Tongue (tissue), 2 donors: Measurements from ENCODE around the gene CC2D1A. TPM values are rescaled to one million over a fixed set of nuclear protein-coding genes. Genes with fewer than 3 reads are reported as not detected.

Source experiments
- DNase-seq: peaks from one replicate; pipeline ENCODE4 v3.0.0-alpha.2; 2015
- total RNA-seq: library from RNA; depleted of rRNA; stranded (reverse); fragments of >200 nt; gene quantifications from one replicate; pipeline ENCODE4 v1.2.3, GENCODE V29; 2014

Gene CC2D1A
- 11.9 TPM for total RNA-seq

DNA sequence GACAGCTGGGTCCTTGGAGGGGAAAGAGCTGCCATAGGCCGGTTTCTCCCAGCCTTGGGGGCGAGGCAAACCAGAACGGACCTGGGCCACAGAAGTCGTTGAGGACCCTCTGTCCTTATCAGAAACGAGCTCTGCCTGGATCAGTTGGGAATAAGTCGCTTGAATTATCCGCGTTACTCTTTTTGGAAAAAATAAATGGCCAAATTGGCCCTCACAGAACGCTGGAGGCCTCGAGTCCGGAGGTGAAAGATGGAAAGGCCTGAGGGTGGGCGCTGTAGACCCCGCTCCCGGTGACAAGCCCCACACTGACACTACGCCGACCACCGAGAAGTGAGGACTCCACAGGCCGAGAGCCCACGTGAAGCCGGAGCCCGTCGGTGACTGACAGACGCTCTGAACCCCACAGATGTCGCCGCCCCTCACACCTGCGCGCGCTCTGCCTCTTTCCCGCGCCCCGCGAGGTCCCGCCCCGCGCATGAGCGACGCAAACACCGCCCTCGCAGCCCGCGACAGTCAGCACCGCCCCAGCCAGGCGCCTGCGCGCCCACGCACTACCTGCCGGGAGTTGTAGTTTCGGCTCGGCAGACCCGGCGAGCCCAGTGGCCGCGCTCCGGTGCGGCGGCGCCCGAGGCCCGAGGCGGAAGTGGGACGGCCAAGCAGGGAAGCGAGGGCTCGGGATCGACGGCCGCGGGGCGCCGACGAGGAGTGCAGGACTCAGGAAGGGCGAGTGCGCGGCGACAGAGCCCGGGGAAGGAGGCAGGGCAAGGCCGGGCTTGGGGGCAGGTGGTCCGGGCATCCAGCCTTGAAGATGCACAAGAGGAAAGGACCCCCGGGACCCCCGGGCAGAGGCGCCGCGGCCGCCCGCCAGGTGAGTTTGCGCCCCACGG lies at the start of gene CC2D1A, which contains the start of gene BRME1:
TSS of gene CC2D1A (plus strand) at position 568 of the 887 bp plus-strand sequence. CDS start at position 809, 241 bp downstream.
TSS of gene BRME1 (minus strand) at position 484 of the 887 bp plus-strand sequence. CDS start 1,225 bp downstream, outside the sequence.
- peak; percentile 95 for DNase-seq

DNA sequence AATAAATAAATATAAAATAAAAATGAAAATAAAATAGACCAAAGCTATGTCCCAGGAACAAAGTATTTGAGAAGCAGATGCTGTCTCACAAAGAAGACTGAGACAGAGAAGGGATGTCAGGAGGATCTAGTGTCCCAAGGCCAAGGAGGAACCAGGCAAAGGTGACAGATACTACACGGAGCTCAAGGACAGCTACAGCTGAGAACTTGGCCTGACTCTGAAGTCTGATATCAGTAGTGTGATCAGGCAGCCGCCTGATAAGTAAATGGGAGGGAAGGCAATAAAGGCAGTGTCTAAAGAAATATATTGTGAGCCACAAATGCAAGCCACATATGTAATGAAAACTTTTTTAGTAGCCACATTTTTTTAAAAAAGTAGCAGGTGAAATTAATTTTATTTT lies 49.5 kb upstream of the CC2D1A start:
- DNase-seq = no peak

GRCh38 chr19:13859361-13859880 lies 46.6 kb upstream of the CC2D1A start:
- peak; percentile 3 for DNase-seq

DNA sequence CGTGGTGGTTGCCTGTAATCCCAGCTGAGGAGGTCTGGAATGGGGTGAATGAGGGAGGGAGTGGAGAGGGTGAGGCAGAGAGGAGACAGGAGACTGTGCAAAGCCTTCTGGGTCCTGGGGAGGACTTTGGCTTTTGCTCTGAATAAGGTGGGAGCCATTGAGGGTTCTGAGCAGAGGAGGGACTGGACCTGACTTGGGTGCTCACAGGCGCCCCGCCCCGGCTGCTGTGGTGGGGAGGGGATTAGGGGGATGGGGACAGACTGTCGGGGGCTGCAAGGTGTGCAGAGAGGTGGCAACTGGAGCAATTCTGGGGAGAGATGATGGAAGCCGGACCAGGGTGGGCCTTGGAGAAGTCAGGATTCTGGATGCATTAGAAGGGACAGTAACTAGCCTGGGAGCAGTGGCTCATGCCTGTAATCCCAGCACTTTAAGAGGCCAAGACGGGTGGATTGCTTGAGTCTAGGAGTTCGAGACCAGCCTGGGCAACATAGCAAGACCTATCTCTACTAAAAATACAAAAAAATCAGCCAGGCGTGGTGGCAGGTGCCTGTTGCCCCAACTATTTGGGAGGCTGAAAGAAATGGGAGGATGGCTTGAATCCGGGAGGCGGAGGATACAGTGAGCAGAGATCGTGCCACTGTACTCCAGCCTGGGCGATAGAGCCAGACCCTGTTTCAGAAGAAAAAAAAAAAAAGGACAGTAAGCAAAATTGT lies 45.2 kb upstream of the CC2D1A start:
- DNase-seq = no peak

DNA sequence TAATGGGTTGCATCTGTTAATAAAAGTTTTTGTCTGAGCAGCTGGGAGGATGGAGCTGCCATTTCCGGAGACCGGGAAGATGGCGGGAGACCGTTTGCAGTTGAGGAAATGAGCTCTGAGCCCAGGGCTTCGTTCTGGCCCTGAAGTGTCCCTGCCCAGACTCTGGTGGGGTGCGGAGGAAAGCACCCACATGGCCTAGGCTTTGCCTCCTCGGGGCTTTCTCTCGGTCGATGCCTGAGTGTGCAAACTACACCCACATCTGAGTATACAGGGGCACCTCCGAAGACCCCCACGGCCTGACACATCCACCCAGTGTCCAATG lies 44.6 kb upstream of the CC2D1A start:
- DNase-seq = peak; percentile 31

DNA sequence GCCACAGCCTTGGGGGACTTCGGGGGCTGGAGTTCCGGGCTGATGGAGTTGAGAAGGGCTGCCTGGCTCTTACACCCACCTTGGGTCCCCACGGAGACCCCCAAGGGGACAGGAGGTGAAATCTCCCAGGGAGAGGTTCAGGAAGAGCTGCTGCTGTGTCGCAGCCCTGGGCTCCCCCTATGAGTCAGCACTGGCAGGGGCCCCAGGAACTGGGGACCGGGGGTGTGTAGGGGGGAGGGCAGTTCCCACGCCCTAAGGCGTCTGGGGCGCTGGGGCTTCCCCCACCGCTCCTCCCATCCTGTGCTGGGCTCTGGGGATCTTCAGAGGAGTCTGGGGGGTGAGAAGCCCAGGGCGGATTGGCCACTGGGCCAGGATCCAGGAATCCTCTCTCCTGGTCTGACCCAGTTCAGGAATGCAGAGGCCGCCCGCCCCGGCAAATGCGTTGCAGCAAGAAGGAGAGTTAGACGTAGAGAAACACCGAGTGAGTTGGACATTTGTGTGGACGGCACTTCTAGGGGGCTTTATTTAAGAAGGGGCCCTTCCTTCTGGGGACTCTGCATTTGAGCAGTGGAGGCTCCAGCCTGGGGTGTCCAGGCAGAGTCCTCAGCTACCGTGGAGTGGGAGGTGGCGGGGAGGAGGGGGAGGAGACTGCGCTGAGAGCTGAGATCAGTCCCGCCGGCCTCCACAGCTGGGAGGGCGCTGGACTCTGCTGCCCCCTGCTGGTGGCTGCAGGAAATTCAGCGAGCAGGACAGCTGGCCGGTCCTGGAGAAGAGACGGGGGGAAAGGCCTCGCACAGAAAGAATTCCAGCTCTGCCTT lies 44.1 kb upstream of the CC2D1A start:
- DNase-seq = peak; percentile 97

DNA sequence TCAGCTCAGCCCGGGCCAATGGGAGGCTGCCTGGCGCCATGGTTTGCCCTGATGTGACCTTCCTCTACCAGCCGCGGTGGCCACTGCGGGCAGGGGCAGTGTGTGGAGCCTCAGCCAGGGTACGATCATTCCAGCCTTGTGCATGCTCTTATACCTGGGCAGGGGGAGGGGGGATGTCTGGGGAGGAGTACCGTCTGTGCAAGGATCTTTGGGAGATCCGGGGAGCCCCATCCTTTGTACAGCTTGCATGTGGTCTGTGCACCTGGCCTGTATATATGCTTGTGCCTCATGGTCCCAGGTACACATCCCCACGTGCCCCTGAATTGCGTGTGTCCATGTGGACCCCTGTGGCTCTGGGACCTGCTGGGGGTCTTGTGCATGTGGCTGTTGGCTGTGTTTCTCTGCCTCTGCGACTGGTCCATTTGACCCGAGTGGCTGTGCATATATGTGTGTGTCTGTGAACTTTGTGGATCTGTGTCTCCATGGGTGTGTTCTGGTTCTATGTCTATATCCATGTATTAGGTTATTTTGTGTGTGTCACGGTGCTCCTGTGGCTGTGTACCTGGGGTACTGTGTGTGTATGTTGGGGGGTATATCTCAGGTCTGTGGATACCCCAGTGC lies 41.8 kb upstream of the CC2D1A start:
- no peak for DNase-seq

GRCh38 chr19:13864667-13865570 lies 41.1 kb upstream of the CC2D1A start:
- DNase-seq = no peak

DNA sequence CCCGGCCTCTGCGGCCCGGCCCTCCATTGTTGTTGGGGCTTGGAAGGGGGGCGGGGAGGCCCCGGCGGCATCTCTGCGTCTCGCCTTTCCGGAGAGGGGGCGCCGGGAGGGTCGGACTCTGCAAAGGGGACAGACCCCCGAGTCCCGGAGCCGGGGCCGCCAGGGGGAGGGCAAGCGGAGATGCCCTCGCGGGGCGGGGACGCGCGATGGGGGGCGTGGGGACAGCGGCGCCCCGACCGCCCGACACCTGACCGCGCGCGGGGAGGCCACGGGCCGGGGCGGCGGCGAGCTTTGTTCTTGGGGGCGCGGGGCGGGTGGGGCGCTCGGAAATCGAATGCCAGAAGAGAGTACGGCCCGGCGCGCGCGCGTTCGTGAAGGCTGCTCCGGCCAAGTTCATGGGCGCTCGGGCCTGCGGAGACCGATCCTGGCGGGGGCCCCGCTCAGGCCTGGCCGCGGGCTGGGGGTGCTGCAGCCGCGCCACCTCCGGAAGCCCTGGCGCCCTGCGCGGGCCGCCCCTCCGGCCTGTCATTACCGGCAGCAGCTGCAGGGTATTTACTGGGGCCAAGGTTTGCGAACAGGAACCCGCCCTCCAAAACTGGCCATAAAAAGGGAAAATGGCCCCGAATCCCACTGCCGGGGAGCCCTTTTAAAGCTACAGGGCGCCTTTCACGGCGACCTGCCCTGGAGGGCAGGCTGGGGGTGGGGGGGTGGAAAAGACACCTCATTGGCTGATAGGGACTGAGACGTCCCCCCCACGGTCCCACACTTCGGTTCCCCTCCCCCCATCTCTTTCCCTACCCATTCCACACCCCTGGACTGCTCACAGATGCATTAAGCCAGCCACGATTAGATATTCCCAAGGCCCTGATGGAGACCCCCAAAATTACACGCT lies 40.2 kb upstream of the CC2D1A start:
- DNase-seq = peak; percentile 57

DNA sequence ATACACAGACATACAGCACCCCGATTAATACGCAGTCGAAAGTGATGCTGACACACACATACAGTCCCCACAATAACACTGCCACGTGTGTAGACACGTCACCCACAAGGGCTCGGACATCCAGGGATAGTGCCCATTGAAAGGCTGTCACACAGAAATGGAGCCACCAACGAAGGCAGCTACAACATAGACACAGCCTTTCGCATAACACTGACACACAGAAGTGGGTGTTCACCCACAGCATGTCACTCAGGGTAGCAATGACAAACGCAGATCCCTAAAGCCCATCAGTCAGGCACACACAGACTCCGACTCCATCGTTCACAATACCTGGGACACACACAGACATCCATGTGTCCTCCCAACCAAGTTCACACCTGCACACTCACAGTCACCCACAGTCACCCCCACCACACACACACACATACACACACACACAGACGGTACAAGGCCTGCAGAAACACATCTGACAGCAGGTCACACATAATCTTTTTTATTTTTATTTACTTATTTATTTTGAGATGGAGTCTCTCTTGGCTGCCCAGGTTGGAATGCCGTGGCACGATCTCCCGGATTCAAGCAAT lies 39.4 kb upstream of the CC2D1A start:
- DNase-seq = no peak

- no peak for DNase-seq
Measured at GRCh38 chr19:13868663-13869062, 37.3 kb upstream of the CC2D1A start.

DNA sequence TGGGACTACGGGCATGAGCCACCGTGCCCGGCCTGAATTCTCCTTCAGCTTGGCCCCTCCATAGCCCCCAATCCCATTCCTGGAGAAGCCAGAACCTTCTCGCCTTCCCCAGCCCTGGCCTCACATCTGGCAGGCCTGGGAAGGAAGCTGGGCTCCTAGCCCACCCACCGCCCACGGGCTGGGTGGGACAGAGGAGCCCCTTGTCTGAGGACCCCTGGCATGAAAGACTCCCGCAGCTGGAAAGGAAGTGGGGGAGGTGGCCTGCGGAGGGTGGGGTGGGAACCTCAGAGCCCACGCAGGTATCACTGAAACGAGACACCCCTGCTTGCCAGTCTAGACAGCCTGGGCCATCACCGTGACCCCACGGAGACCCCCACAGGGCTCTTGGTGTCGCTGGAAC lies 36.7 kb upstream of the CC2D1A start:
- peak; percentile 58 for DNase-seq

DNA sequence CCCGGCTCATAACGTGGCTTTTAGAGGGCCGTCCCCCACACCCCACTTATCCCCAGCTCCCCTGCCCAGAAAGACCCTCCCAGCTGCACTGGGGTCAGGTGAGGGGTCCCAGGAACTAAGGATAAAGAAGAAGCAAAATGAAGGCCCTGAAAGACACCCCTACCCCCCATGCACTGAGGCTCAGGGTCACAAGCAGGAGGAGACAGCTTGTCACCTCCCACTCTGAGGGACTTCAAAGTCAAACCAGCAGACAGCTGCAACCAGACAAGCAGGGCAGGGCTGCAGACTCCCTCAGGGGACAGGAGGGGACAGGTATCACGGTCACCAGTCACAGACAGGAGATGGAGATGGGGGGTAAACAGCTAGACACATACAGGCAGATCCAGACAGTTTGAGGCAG lies 35.1 kb upstream of the CC2D1A start:
- no peak for DNase-seq

GRCh38 chr19:13872339-13872694 lies 33.7 kb upstream of the CC2D1A start:
- DNase-seq = no peak

DNA sequence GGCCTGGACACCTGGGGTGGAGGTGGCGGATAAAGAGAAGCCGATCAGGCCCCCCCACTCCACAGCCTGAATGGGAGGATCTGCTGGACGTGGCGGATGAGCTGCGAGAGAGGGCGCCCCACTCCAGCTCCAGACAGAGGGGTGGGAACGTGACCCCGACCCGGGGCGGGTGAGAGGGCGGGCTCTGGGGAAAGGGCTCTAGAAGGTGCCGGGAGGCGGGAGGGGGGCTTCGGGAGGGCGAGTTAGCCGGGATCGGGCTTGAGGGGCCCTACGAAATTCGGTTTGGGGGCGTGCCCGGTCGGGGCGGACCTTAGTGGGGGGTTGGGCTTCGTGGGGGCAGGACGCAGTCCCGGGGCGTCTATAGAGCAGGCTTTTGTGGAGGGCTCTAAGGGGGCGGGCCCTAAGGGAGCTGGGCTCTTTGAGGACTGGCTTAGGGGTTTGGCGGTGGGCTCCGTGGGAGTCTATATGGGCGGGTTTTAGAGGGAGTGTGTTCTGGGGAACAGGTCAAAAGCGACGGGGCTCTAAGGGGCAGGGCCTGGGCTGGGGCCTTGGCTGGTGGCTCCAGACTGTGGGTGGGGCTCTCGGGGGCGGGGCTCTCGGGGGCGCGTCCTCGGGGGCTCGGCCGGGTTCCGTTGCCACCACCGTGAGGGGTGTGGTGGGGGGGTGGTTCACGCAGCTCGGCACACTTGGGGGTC lies 33.2 kb upstream of the CC2D1A start:
- peak; percentile 63 for DNase-seq

GRCh38 chr19:13873834-13874515 lies 32.0 kb upstream of the CC2D1A start:
- no peak for DNase-seq

DNA sequence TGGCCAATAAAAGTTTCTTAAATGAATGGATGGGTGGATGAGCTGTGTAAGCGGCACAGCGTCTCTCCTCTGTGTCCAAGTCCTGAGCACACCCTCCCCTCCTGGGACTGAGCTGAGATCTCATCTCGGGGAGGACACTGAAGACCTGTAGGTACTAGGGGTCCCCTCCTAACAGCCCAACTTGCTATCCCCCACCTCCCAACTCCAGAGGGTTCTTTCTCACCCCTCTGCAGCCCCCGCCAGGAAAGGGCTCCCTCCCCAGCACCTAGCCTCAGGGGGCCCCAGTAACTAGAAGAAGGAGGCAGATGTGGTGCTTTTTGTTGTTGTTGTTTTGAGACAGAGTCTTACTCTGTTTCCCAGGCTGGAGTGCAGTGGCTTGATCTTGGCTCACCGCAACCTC lies 30.2 kb upstream of the CC2D1A start:
- no peak for DNase-seq

GRCh38 chr19:13876834-13877233 lies 29.2 kb upstream of the CC2D1A start, which contains the start of gene NANOS3:
NANOS3 (plus strand) TSS chr19:13877134; CDS start chr19:13877249, 115 bp downstream.
- DNase-seq = no peak
